Prostate gland (tissue), 2 donors: ENCODE results near the gene LRRC74A. TPM values are rescaled to one million over a fixed set of nuclear protein-coding genes. Genes with fewer than 3 reads are reported as not detected.

ENCODE experiments used
- DNase-seq: peaks from one replicate; pipeline ENCODE4 v3.0.0-alpha.2; 2019; ENCODE audit warnings: low spot score
- H3K27ac ChIP-seq, 2 donors: fragments of 200-600 bp; sonication (generic); 2 replicates each; pipeline ENCODE4 v1.5.1; 2017 to 2019
- H3K27me3 ChIP-seq: fragments of 200-600 bp; sonication (generic); replicated peaks from 2 replicates; pipeline ENCODE4 v1.5.1; 2019; ENCODE audit not compliant: insufficient read depth
- H3K36me3 ChIP-seq, 2 donors: fragments of 200-600 bp; sonication (generic); 1 replicate in 1 of 2; 2 replicates in 1 of 2; pipeline versions ENCODE4 v1.5.1 to v1.8.1; 2017 to 2019
- H3K4me1 ChIP-seq: fragments of 200-600 bp; sonication (generic); replicated peaks from 2 replicates; pipeline ENCODE4 v1.5.1; 2019
- H3K4me3 ChIP-seq, 2 donors: fragments of 200-600 bp; sonication (generic); 2 replicates each; pipeline ENCODE4 v1.5.1; 2017 to 2019
- H3K9me3 ChIP-seq: fragments of 200-600 bp; sonication (generic); 2 replicates; pipeline ENCODE4 v1.5.1; 2017
- CTCF ChIP-seq, 4 experiments: fragments of 200-600 bp in 2 of 4; fragments of 450-650 bp in 2 of 4; sonication (generic) in 2 of 4; IDR thresholded peaks; 1 replicate in 3 of 4; 2 replicates in 1 of 4; pipeline ENCODE4 v1.5.1; 2016 to 2019; ENCODE audit warnings: antibody characterized with exemption in 4 of 4, mild to moderate bottlenecking in 2 of 4, moderate library complexity in 2 of 4
- POLR2A ChIP-seq: fragments of 450-650 bp; IDR thresholded peaks from one replicate; pipeline ENCODE4 v1.6.1; 2016; ENCODE audit warnings: antibody characterized with exemption, mild to moderate bottlenecking
- POLR2AphosphoS5 ChIP-seq: sonication (generic); formaldehyde crosslinking; IDR thresholded peaks from one replicate; pipeline ENCODE4 v1.6.1; 2017; ENCODE audit warnings: antibody characterized with exemption
- WGBS: methylation state at CpG from one replicate; pipeline ENCODE4 v1.1.5; 2018; 5-methylcytosine and 5-hydroxymethylcytosine counted together
- intact Hi-C: fragments of 100-400 bp; cut with DNase I; formaldehyde crosslinking; loops from one replicate; pipeline ENCODE4 v1.14.2; 2022
- total RNA-seq, 2 donors: library from RNA; depleted of rRNA; stranded (reverse); fragments of >200 nt; gene quantifications; one replicate each; pipeline ENCODE4 v1.1.0, GENCODE V29; 2016

LRRC74A gene
- total RNA-seq, 2 donors from 2014 or later = 6.0 TPM; not detected in 1

GRCh38 chr14:76793956-76794355 lies 32.3 kb upstream of the LRRC74A start:
- no peak for DNase-seq
- Histone ChIP-seq H3K9me3 (no peaks in the 10 kb centered on the region), H3K27me3 (no peaks in the 10 kb centered on the region), H3K4me1 (no peaks in the 10 kb centered on the region), H3K4me3 (no peak overlapping the region), H3K27ac (no peak overlapping the region), H3K36me3 (peaks cover 5 to 6% of the 10 kb centered on the region in 2 donors)
- 96% methylated on average over 5 of the region's 5 CpGs for WGBS
- TF ChIP-seq POLR2AphosphoS5 (no peak), CTCF (IDR thresholded peaks at IDR 0.05) (no peak), POLR2A (no peak)
- intact Hi-C loops = no loop called here

GRCh38 chr14:76806446-76806845 lies 19.8 kb upstream of the LRRC74A start:
- Histone ChIP-seq H3K4me3 (no peak overlapping the region), H3K9me3 (no peaks in the 10 kb centered on the region), H3K4me1 (no peaks in the 10 kb centered on the region), H3K27me3 (no peaks in the 10 kb centered on the region), H3K27ac (no peak overlapping the region), H3K36me3 (no peaks in the 10 kb centered on the region)
- intact Hi-C loops = no loop called here
- no peak for TF ChIP-seq CTCF (IDR thresholded peaks at IDR 0.05)
- no peak for TF ChIP-seq POLR2A
- no peak for TF ChIP-seq POLR2AphosphoS5
- 95% methylated on average over 12 of the region's 12 CpGs for WGBS
- no peak for DNase-seq

- intact Hi-C loops = no loop called here
- 86% methylated on average over 1 of the region's 1 CpG for WGBS
- no peak for TF ChIP-seq POLR2AphosphoS5
- TF ChIP-seq CTCF (IDR thresholded peaks at IDR 0.05) = no peak
- TF ChIP-seq POLR2A = no peak
- H3K4me1 ChIP-seq = no peaks in the 10 kb centered on the region
- no peaks in the 10 kb centered on the region for H3K9me3 ChIP-seq
- no peak overlapping the region for H3K27ac ChIP-seq
- DNase-seq = no peak
- no peaks in the 10 kb centered on the region for H3K36me3 ChIP-seq
- no peaks in the 10 kb centered on the region for H3K27me3 ChIP-seq
- no peak overlapping the region for H3K4me3 ChIP-seq
Observed at GRCh38 chr14:76808011-76808410, 18.2 kb upstream of the LRRC74A start.

- no peak for TF ChIP-seq POLR2AphosphoS5
- no peaks in the 10 kb centered on the region for H3K9me3 ChIP-seq
- DNase-seq = no peak
- H3K4me1 ChIP-seq = no peaks in the 10 kb centered on the region
- H3K4me3 ChIP-seq = no peak overlapping the region
- WGBS = 100% methylated on average over 4 of the region's 4 CpGs
- no peaks in the 10 kb centered on the region for H3K36me3 ChIP-seq
- intact Hi-C loops = no loop called here
- no peak overlapping the region for H3K27ac ChIP-seq
- no peaks in the 10 kb centered on the region for H3K27me3 ChIP-seq
Observed at GRCh38 chr14:76808990-76809389, 17.2 kb upstream of the LRRC74A start.

DNA sequence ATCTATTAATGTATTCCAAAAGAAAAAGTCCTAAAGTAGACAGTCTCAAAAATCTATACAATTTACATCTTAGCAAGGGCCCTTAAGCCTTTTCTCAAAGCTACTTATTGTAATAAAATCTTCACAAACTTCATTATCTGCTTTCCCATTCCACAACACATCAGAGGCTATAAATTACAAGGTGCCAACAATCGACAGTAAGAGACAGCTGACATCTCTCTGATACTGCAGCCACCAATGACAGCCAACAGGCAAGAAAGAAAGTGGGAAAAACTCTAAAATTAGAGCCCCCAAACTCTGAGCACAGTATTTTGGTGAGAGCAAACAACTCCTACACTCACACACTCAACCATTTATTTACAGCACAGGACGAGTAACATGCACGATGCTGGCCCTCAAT lies 15.7 kb upstream of the LRRC74A start:
- H3K4me3 ChIP-seq = no peak overlapping the region
- no peaks in the 10 kb centered on the region for H3K9me3 ChIP-seq
- no peak for DNase-seq
- no peaks in the 10 kb centered on the region for H3K36me3 ChIP-seq
- intact Hi-C loops = no loop called here
- H3K4me1 ChIP-seq = no peaks in the 10 kb centered on the region
- TF ChIP-seq POLR2AphosphoS5 = no peak
- no peak for TF ChIP-seq CTCF (IDR thresholded peaks at IDR 0.05)
- H3K27me3 ChIP-seq = no peaks in the 10 kb centered on the region
- 50% methylated on average over 3 of the region's 3 CpGs for WGBS
- H3K27ac ChIP-seq = no peak overlapping the region
